ENCODE data around the gene VSIG10L.

VSIG10L gene

GRCh38 chr19:51339313-51339686 lies 2.6 kb downstream of the VSIG10L start:
- DNase-seq: no peak

GRCh38 chr19:51338563-51339312 lies 3.2 kb downstream of the VSIG10L start:
- Mint-ChIP-seq H3K4me1 (ENCODE audit: low read depth in 2 of 2) (peaks cover 14 to 23% of the 10 kb centered on the region in 2 donors), H3K27ac (peak overlapping the region; percentile 27 to 85), H3K9me3 (no peaks in the 10 kb centered on the region), H3K36me3 (ENCODE audit: insufficient read depth) (peaks cover 8% of the 10 kb centered on the region), H3K4me3 (peak overlapping the region; percentile 79 to 95), H3K27me3 (peaks cover 0 to 6% of the 10 kb centered on the region in 2 donors)
- DNase-seq (peak; percentile 80 to 84 (median 82)), ATAC-seq (replicated peaks) (peak; percentile 82)

More at GRCh38 chr19:51339313-51339686, 2.6 kb downstream of the VSIG10L start:
- H3K4me1 Mint-ChIP-seq (ENCODE audit: low read depth in 2 of 2): peaks cover 14 to 23% of the 10 kb centered on the region in 2 donors
- H3K36me3 Mint-ChIP-seq (ENCODE audit: insufficient read depth): peaks cover 8% of the 10 kb centered on the region
- no peak for ATAC-seq (replicated peaks)
- H3K9me3 Mint-ChIP-seq: no peaks in the 10 kb centered on the region
- peak overlapping the region; percentile 79 to 95 for H3K4me3 Mint-ChIP-seq
- peaks cover 0 to under 1% of the 10 kb centered on the region in 2 donors for H3K27me3 Mint-ChIP-seq
- H3K27ac Mint-ChIP-seq: peak overlapping the region; percentile 27 to 85

- DNase-seq (no peak), ATAC-seq (replicated peaks) (no peak)
- peaks cover 8% of the 10 kb centered on the region for H3K36me3 Mint-ChIP-seq (ENCODE audit: insufficient read depth)
- no peak overlapping the region for H3K27ac Mint-ChIP-seq
- H3K9me3 Mint-ChIP-seq: no peaks in the 10 kb centered on the region
- H3K4me3 Mint-ChIP-seq: peak overlapping the region; percentile 79 to 95
- H3K27me3 Mint-ChIP-seq: peaks cover 0 to 8% of the 10 kb centered on the region in 2 donors
- H3K4me1 Mint-ChIP-seq (ENCODE audit: low read depth in 2 of 2): peaks cover 14 to 23% of the 10 kb centered on the region in 2 donors
Measured at GRCh38 chr19:51337861-51338562, 3.9 kb downstream of the VSIG10L start.

DNA sequence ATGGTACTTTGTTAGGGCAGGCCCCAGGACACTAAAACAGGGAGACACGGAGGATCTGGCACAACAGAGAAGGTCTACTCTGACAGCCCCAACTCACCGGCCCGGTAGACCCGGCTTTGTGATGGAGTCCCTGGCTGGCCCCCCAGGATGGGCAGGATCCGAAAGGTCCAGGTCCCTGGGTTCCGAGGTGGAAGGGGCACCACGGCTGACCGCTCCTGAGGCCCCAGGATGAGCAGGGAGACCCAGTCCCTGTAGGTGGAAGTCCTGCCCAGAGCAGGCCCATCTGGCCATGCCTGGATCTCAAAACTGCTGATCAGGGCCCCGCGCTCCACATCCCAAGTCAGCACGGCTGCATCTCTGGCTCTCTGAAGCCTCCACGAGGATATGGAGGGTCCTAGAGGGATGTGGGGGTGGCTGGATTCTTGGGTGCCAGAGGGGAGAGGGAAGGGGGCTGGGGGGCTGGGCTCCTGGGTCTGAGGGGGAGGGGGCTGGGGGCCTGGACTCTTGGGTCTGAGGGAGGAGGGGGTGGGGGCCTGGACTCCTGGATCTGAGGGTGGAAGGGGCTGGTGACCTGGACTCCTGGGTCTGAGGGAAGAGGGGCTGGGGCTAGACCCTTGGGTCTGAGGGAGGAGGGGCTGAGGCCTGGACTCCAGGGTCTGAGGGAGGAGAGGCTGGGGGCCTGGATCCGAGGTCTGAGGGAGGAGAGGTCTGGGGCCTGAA lies 4.6 kb downstream of the VSIG10L start:
- Mint-ChIP-seq H3K36me3 (ENCODE audit: insufficient read depth) (peaks cover 8% of the 10 kb centered on the region), H3K4me1 (ENCODE audit: low read depth in 2 of 2) (peaks cover 14 to 23% of the 10 kb centered on the region in 2 donors), H3K27ac (no peak overlapping the region), H3K9me3 (no peaks in the 10 kb centered on the region), H3K4me3 (peak overlapping the region in 1 of 2 donors; percentile 95), H3K27me3 (peaks cover 0 to 9% of the 10 kb centered on the region in 2 donors)
- DNase-seq (no peak), ATAC-seq (replicated peaks) (no peak)

DNA sequence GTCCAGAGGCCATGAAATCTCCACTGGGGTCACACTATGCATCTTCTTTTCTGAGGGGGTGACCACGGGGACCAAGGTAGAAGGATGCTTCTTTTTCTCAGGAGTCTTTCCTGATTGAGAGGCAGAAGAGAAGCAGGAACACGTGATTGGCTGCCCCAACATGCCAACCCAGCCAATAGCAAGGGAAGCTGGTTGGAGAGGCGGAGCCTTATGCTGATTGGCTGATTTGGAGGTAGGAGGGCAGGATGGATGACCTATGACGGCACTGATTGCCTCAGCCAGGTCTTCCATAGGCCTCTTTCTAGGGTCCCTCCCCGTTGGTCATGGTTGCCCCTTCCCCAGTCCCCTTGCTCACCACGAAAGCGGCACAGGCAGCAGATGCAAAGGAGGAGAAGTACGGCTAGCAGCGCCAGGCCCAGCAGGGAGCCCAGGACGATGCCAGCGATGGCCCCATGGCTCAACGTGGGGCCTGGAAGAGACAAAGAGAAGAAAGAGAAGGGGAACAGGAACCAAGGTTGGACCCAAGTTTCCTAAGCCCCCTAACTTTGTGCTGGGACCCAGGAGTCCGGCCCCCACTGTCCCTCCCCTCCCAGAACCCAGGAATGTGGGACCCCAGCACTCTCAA lies 8.0 kb downstream of the VSIG10L start:
- Mint-ChIP-seq H3K27me3 (peaks cover 27 to 43% of the 10 kb centered on the region in 2 donors), H3K4me1 (ENCODE audit: low read depth in 2 of 2) (peaks cover 3 to 7% of the 10 kb centered on the region in 2 donors), H3K9me3 (peaks cover 0 to 1% of the 10 kb centered on the region in 2 donors), H3K36me3 (ENCODE audit: insufficient read depth) (peaks cover 3% of the 10 kb centered on the region), H3K27ac (peak overlapping the region in 1 of 2 donors; percentile 44), H3K4me3 (no peak overlapping the region)
- no peak for ATAC-seq (replicated peaks)
- DNase-seq: no peak

DNA sequence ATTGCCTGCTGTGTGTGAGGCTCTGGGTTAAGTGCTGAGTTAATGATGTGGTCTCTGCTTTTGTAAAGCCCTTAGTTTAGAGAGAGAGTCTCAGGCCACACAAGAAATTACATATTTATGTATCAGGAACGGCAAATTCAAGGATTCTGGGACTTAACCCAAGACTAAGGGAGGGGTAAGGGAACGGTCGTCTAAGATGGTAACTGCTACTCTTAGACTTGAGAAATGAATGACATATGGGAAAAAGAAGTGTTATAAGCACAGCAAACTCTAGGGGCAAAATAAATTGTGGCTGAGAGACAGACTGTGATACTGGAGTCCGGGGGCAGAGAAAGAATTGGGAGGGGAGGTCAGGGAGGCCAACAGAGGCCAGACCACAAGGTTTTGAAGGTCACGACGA lies 10.2 kb downstream of the VSIG10L start:
- no peak for ATAC-seq (replicated peaks)
- H3K4me1 Mint-ChIP-seq (ENCODE audit: low read depth in 2 of 2): peaks cover 3 to 4% of the 10 kb centered on the region in 2 donors
- H3K27ac Mint-ChIP-seq: no peak overlapping the region
- no peak for DNase-seq
- peaks cover 0 to 1% of the 10 kb centered on the region in 2 donors for H3K9me3 Mint-ChIP-seq
- H3K4me3 Mint-ChIP-seq: no peak overlapping the region
- H3K27me3 Mint-ChIP-seq: peaks cover 43 to 65% of the 10 kb centered on the region in 2 donors
- H3K36me3 Mint-ChIP-seq (ENCODE audit: insufficient read depth): no peaks in the 10 kb centered on the region

GRCh38 chr19:51331193-51331592 lies 10.7 kb downstream of the VSIG10L start:
- Mint-ChIP-seq H3K27ac (no peak overlapping the region), H3K27me3 (peaks cover 44 to 70% of the 10 kb centered on the region in 2 donors), H3K9me3 (peaks cover 0 to 1% of the 10 kb centered on the region in 2 donors), H3K4me3 (no peak overlapping the region), H3K36me3 (ENCODE audit: insufficient read depth) (no peaks in the 10 kb centered on the region), H3K4me1 (ENCODE audit: low read depth in 2 of 2) (peaks cover 3 to 4% of the 10 kb centered on the region in 2 donors)
- ATAC-seq (replicated peaks) (no peak), DNase-seq (no peak)

- Mint-ChIP-seq H3K27ac (no peak overlapping the region), H3K27me3 (peaks cover 51 to 79% of the 10 kb centered on the region in 2 donors), H3K4me1 (ENCODE audit: low read depth in 2 of 2) (peaks cover 3 to 4% of the 10 kb centered on the region in 2 donors), H3K4me3 (no peak overlapping the region), H3K36me3 (ENCODE audit: insufficient read depth) (no peaks in the 10 kb centered on the region), H3K9me3 (peaks cover 0 to 1% of the 10 kb centered on the region in 2 donors)
- no peak for ATAC-seq (replicated peaks)
- DNase-seq: no peak
Measured at GRCh38 chr19:51330366-51330765, 11.6 kb downstream of the VSIG10L start.

GRCh38 chr19:51329411-51329810 lies 12.5 kb downstream of the VSIG10L start:
- Mint-ChIP-seq H3K4me1 (ENCODE audit: low read depth in 2 of 2) (peaks cover 3 to 4% of the 10 kb centered on the region in 2 donors), H3K36me3 (ENCODE audit: insufficient read depth) (no peaks in the 10 kb centered on the region), H3K27ac (no peak overlapping the region), H3K27me3 (peaks cover 54 to 88% of the 10 kb centered on the region in 2 donors), H3K9me3 (peaks cover 0 to 1% of the 10 kb centered on the region in 2 donors), H3K4me3 (peak overlapping the region in 1 of 2 donors; percentile 37)
- DNase-seq (no peak), ATAC-seq (replicated peaks) (no peak)

- H3K4me3 Mint-ChIP-seq: peak overlapping the region; percentile 35 to 51
- peaks cover 0 to 1% of the 10 kb centered on the region in 2 donors for H3K9me3 Mint-ChIP-seq
- H3K27me3 Mint-ChIP-seq: peaks cover 73 to 100% of the 10 kb centered on the region in 2 donors
- ATAC-seq (replicated peaks) (peak; percentile 77), DNase-seq (peak in 2 of 3 experiments; percentile 24)
- no peaks in the 10 kb centered on the region for H3K36me3 Mint-ChIP-seq (ENCODE audit: insufficient read depth)
- peaks cover 3 to 4% of the 10 kb centered on the region in 2 donors for H3K4me1 Mint-ChIP-seq (ENCODE audit: low read depth in 2 of 2)
- H3K27ac Mint-ChIP-seq: no peak overlapping the region
Measured at GRCh38 chr19:51327066-51328001, 14.6 kb downstream of the VSIG10L start.

- Mint-ChIP-seq H3K4me3 (peak overlapping the region; percentile 35 to 51), H3K27ac (no peak overlapping the region), H3K36me3 (ENCODE audit: insufficient read depth) (no peaks in the 10 kb centered on the region), H3K27me3 (peaks cover 65 to 99% of the 10 kb centered on the region in 2 donors), H3K9me3 (peaks cover 0 to 1% of the 10 kb centered on the region in 2 donors), H3K4me1 (ENCODE audit: low read depth in 2 of 2) (peaks cover 3 to 4% of the 10 kb centered on the region in 2 donors)
- DNase-seq: no peak
- ATAC-seq (replicated peaks): no peak
Measured at GRCh38 chr19:51326216-51327065, 15.5 kb downstream of the VSIG10L start.
